ENCODE measurements around the gene RNF224.

Gene RNF224

GRCh38 chr9:137230705-137231371 is 3.5 kb downstream of the RNF224 start, which contains the start of gene SLC34A3:
Gene SLC34A3 (plus strand): TSS chr9:137230901. CDS start chr9:137231703, 802 bp downstream.
- no peak for DNase-seq (ENCODE audit: low read depth, low spot score)
- no peak for TF ChIP-seq CTCF (IDR thresholded peaks at IDR 0.05; ENCODE audit: low read depth, low read length)
- in situ Hi-C loops (cut with HindIII; ENCODE audit: low sequenced_read_pairs), result no loop called here
- H3K4me3 ChIP-seq (ENCODE audit: low read depth, low read length), result no peak within 1 kb of the TSS

- no peak overlapping the region for H3K4me3 ChIP-seq (ENCODE audit: low read depth, low read length)
- TF ChIP-seq CTCF (IDR thresholded peaks at IDR 0.05; ENCODE audit: low read depth, low read length), result no peak
- no peak for DNase-seq (ENCODE audit: low read depth, low spot score)
- in situ Hi-C loops (cut with HindIII; ENCODE audit: low sequenced_read_pairs), result no loop called here
These were observed 4.2 kb downstream of the RNF224 start for GRCh38 chr9:137231372-137232039.

GRCh38 chr9:137232101-137232500 is 4.8 kb downstream of the RNF224 start:
- in situ Hi-C loops (cut with HindIII; ENCODE audit: low sequenced_read_pairs), result no loop called here

GRCh38 chr9:137232510-137232909 is 5.2 kb downstream of the RNF224 start:
- H3K4me3 ChIP-seq (ENCODE audit: low read depth, low read length), result no peak overlapping the region
- no peak for TF ChIP-seq CTCF (IDR thresholded peaks at IDR 0.05; ENCODE audit: low read depth, low read length)
- DNase-seq (ENCODE audit: low read depth, low spot score), result no peak
- in situ Hi-C loops (cut with HindIII; ENCODE audit: low sequenced_read_pairs), result no loop called here

More at GRCh38 chr9:137232101-137232500, 4.8 kb downstream of the RNF224 start:
- H3K4me3 ChIP-seq (ENCODE audit: low read depth, low read length), result no peak overlapping the region
- DNase-seq (ENCODE audit: low read depth, low spot score), result no peak
- no peak for TF ChIP-seq CTCF (IDR thresholded peaks at IDR 0.05; ENCODE audit: low read depth, low read length)

GRCh38 chr9:137233143-137233980 is 6.1 kb downstream of the RNF224 start:
- TF ChIP-seq CTCF (IDR thresholded peaks at IDR 0.05; ENCODE audit: low read depth, low read length), result no peak
- in situ Hi-C loops (cut with HindIII; ENCODE audit: low sequenced_read_pairs), result no loop called here
- no peak for DNase-seq (ENCODE audit: low read depth, low spot score)
- H3K4me3 ChIP-seq (ENCODE audit: low read depth, low read length), result no peak overlapping the region

GRCh38 chr9:137234055-137234697 is 6.9 kb downstream of the RNF224 start:
- in situ Hi-C loops (cut with HindIII; ENCODE audit: low sequenced_read_pairs), result no loop called here
- no peak overlapping the region for H3K4me3 ChIP-seq (ENCODE audit: low read depth, low read length)
- no peak for TF ChIP-seq CTCF (IDR thresholded peaks at IDR 0.05; ENCODE audit: low read depth, low read length)

More at GRCh38 chr9:137234055-137234697, 6.9 kb downstream of the RNF224 start:
- DNase-seq (ENCODE audit: low read depth, low spot score), result no peak
